Activated gamma-delta T cell treated with Interleukin-2 at 50 U/mL for 16 hours (primary cell): Measurements from ENCODE around the gene NBL1.

Experiments used
- DNase-seq: peaks from one replicate; pipeline ENCODE4 v3.0.0-alpha.2; 2020

Gene NBL1

GRCh38 chr1:19647643-19648042 is 3.5 kb downstream of the NBL1 start:
- DNase-seq: no peak

GRCh38 chr1:19648239-19648638 is 4.1 kb downstream of the NBL1 start:
- DNase-seq: no peak

GRCh38 chr1:19648689-19649088 is 4.6 kb downstream of the NBL1 start:
- DNase-seq: no peak

- DNase-seq: no peak
These were observed 6.5 kb downstream of the NBL1 start for GRCh38 chr1:19650416-19651140.

GRCh38 chr1:19651141-19651737 is 7.1 kb downstream of the NBL1 start:
- no peak for DNase-seq

GRCh38 chr1:19654386-19654785 is 10.3 kb downstream of the NBL1 start:
- DNase-seq: no peak

- no peak for DNase-seq
These were observed 11.0 kb downstream of the NBL1 start for GRCh38 chr1:19654886-19655717.

- DNase-seq: no peak
These were observed 11.6 kb downstream of the NBL1 start for GRCh38 chr1:19655718-19656080.

- DNase-seq: no peak
These were observed 12.1 kb downstream of the NBL1 start for GRCh38 chr1:19656134-19656779.

GRCh38 chr1:19656780-19657466 is 12.8 kb downstream of the NBL1 start:
- DNase-seq: no peak

- no peak for DNase-seq
These were observed 13.4 kb downstream of the NBL1 start for GRCh38 chr1:19657511-19657910.

- DNase-seq: no peak
These were observed 14.1 kb downstream of the NBL1 start for GRCh38 chr1:19658186-19658585.

GRCh38 chr1:19661721-19662228 is 17.7 kb downstream of the NBL1 start:
- DNase-seq: peak; percentile 42

GRCh38 chr1:19662313-19662712 is 18.2 kb downstream of the NBL1 start:
- DNase-seq: no peak

- no peak for DNase-seq
These were observed 20.5 kb downstream of the NBL1 start, which contains the start of gene HTR6 for GRCh38 chr1:19664453-19665185. HTR6 (plus strand) TSS chr1:19664875; CDS start chr1:19665754, 879 bp downstream.

GRCh38 chr1:19665186-19665495 is 21.0 kb downstream of the NBL1 start:
- DNase-seq: no peak

GRCh38 chr1:19665496-19666465 is 21.7 kb downstream of the NBL1 start:
- no peak for DNase-seq

GRCh38 chr1:19668888-19669287 is 24.8 kb downstream of the NBL1 start:
- no peak for DNase-seq

- DNase-seq: no peak
These were observed 26.7 kb downstream of the NBL1 start for GRCh38 chr1:19670787-19671186.

- DNase-seq: no peak
These were observed 28.1 kb downstream of the NBL1 start for GRCh38 chr1:19672237-19672636.

GRCh38 chr1:19675797-19676196 is 31.7 kb downstream of the NBL1 start:
- no peak for DNase-seq
